Measurements from ENCODE around the gene TMCC1. TPM values are rescaled to one million over a fixed set of nuclear protein-coding genes. Genes with fewer than 3 reads are reported as not detected.
"Not testable (repeated sequence)": the region's sequence is repeated elsewhere in the genome, so short reads cannot be mapped to it uniquely, and the experiment has no call there.

The TMCC1 gene
- polyA plus RNA-seq, 1 experiment = 14.4 TPM

- ChIA-PET POLR2A (no interaction called here), CTCF (no interaction called here)
- H3K4me3 ChIP-seq (ENCODE audit: low read depth, low read length) = no peak overlapping the region
- no peaks in the 10 kb centered on the region for H3K36me3 ChIP-seq (ENCODE audit: control insufficient read depth, insufficient read depth, low read length)
- H3K27me3 ChIP-seq (ENCODE audit: control insufficient read depth, insufficient read depth, low read length) = no peaks in the 10 kb centered on the region
- TF ChIP-seq, protein P1, sequence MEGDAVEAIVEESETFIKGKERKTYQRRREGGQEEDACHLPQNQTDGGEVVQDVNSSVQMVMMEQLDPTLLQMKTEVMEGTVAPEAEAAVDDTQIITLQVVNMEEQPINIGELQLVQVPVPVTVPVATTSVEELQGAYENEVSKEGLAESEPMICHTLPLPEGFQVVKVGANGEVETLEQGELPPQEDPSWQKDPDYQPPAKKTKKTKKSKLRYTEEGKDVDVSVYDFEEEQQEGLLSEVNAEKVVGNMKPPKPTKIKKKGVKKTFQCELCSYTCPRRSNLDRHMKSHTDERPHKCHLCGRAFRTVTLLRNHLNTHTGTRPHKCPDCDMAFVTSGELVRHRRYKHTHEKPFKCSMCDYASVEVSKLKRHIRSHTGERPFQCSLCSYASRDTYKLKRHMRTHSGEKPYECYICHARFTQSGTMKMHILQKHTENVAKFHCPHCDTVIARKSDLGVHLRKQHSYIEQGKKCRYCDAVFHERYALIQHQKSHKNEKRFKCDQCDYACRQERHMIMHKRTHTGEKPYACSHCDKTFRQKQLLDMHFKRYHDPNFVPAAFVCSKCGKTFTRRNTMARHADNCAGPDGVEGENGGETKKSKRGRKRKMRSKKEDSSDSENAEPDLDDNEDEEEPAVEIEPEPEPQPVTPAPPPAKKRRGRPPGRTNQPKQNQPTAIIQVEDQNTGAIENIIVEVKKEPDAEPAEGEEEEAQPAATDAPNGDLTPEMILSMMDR (IDR thresholded peaks at IDR 0.05; ENCODE audit: insufficient read depth, low read depth, low read length) = no peak
- DNase-seq (ENCODE audit: low read depth) = no peak
Measured at GRCh38 chr3:129758306-129758705, 135.2 kb downstream of the TMCC1 start.

- Histone ChIP-seq H3K4me3 (ENCODE audit: low read depth, low read length) (no peak overlapping the region), H3K36me3 (ENCODE audit: control insufficient read depth, insufficient read depth, low read length) (no peaks in the 10 kb centered on the region), H3K27me3 (ENCODE audit: control insufficient read depth, insufficient read depth, low read length) (no peaks in the 10 kb centered on the region)
- ChIA-PET POLR2A (interaction anchor here (0.6 kb wide), 1 partner anchor 20 kb away, joined by 11 read pairs; no protein-coding TSS in a partner anchor), CTCF (no interaction called here)
- peak; percentile 31 for DNase-seq (ENCODE audit: low read depth)
- TF ChIP-seq, protein P1 (IDR thresholded peaks at IDR 0.05; ENCODE audit: insufficient read depth, low read depth, low read length) = no peak
Measured at GRCh38 chr3:129756871-129757270, 136.6 kb downstream of the TMCC1 start.

DNA sequence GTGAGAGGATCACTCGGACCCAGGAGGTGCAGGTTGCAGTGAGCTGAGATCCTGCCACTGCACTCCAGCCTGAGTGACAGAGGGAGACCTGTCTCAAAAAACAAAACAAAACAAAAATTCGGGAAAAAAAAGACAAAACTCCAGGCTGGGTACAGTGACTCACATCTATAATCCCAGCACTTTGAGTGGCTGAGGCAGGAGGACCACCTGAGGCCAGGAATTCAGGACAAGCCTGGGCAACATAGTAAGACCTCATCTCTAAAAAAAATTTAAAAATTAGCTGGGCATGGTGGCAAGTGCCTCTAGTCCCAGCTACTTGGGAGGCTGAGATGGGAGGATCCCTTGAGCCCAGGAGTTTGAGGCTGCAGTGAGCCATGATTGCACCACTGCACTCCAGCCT lies 142.4 kb downstream of the TMCC1 start:
- H3K4me3 ChIP-seq (ENCODE audit: low read depth, low read length); DNase-seq (ENCODE audit: low read depth); CTCF ChIA-PET; H3K36me3 ChIP-seq (ENCODE audit: control insufficient read depth, insufficient read depth, low read length); POLR2A ChIA-PET; H3K27me3 ChIP-seq (ENCODE audit: control insufficient read depth, insufficient read depth, low read length): not testable (repeated sequence)

- TF ChIP-seq, protein P1 (IDR thresholded peaks at IDR 0.05; ENCODE audit: insufficient read depth, low read depth, low read length) = no peak
- Histone ChIP-seq H3K4me3 (ENCODE audit: low read depth, low read length) (no peak overlapping the region), H3K27me3 (ENCODE audit: control insufficient read depth, insufficient read depth, low read length) (no peaks in the 10 kb centered on the region), H3K36me3 (ENCODE audit: control insufficient read depth, insufficient read depth, low read length) (no peaks in the 10 kb centered on the region)
- DNase-seq (ENCODE audit: low read depth) = no peak
- ChIA-PET POLR2A (no interaction called here), CTCF (no interaction called here)
Measured at GRCh38 chr3:129749692-129750091, 143.8 kb downstream of the TMCC1 start.

DNA sequence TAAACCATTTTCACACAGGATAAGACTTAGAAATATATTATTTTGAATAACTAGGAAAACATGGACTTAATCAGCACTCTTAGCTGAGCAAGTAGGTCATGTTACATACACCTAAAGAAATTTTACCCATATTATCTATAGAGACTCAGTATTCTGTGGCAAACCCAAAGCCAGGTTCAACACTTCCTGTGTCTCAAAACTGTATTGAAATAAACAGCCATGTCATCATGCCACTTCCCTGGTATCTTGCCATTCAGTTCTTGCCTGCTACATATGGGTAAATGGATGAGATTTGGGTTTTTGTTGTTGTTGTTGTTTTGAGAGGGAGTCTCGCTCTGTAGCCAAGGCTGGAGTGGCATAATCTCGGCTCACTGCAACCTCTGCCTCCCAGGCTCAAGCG lies 145.5 kb downstream of the TMCC1 start:
- no peak overlapping the region for H3K4me3 ChIP-seq (ENCODE audit: low read depth, low read length)
- no peaks in the 10 kb centered on the region for H3K27me3 ChIP-seq (ENCODE audit: control insufficient read depth, insufficient read depth, low read length)
- no peaks in the 10 kb centered on the region for H3K36me3 ChIP-seq (ENCODE audit: control insufficient read depth, insufficient read depth, low read length)
- TF ChIP-seq, protein P1 (IDR thresholded peaks at IDR 0.05; ENCODE audit: insufficient read depth, low read depth, low read length) = no peak
- CTCF ChIA-PET = no interaction called here
- no peak for DNase-seq (ENCODE audit: low read depth)
- POLR2A ChIA-PET = no interaction called here

DNA sequence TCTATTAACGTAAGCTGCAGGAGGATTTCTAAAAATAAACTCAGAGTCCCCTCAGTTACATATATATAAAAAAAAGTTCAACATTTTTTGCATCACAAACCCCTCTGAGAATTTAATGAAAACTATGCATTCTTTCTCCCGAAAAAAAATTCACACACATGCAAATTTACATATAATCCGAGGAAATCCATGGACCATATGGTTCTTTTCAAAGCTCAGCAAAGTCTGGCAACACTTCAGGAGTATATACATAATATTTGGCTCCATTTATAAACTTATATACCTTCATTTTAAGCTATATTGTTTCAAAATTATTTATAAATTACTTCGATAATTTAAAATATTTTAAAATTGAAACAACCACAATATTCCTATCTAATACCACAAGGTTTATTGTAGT lies 146.4 kb downstream of the TMCC1 start:
- DNase-seq (ENCODE audit: low read depth) = no peak
- ChIA-PET CTCF (no interaction called here), POLR2A (no interaction called here)
- TF ChIP-seq, protein P1 (IDR thresholded peaks at IDR 0.05; ENCODE audit: insufficient read depth, low read depth, low read length) = no peak
- Histone ChIP-seq H3K4me3 (ENCODE audit: low read depth, low read length) (no peak overlapping the region), H3K27me3 (ENCODE audit: control insufficient read depth, insufficient read depth, low read length) (no peaks in the 10 kb centered on the region), H3K36me3 (ENCODE audit: control insufficient read depth, insufficient read depth, low read length) (no peaks in the 10 kb centered on the region)
